Thyroid gland (tissue), 4 donors: ENCODE measurements around the gene NPC2.

Source experiments
- POLR2A ChIP-seq, 2 donors: fragments of 450-650 bp; IDR thresholded peaks; one replicate each; pipeline ENCODE4 v1.6.1; 2017; ENCODE audit warnings: antibody characterized with exemption in 2 of 2, mild to moderate bottlenecking in 2 of 2, moderate library complexity in 1 of 2
- TF ChIP-seq, protein P1 (sequence below), 6 experiments: fragments of 200-600 bp in 3 of 6; fragments of 450-650 bp in 3 of 6; sonication (generic) in 3 of 6; IDR thresholded peaks; one replicate each; pipeline ENCODE4 v1.5.1; 2016 to 2019; ENCODE audit warnings: antibody characterized with exemption in 6 of 6, mild to moderate bottlenecking in 2 of 6, inconsistent platforms in 1 of 6, moderate library complexity in 1 of 6

DNA sequence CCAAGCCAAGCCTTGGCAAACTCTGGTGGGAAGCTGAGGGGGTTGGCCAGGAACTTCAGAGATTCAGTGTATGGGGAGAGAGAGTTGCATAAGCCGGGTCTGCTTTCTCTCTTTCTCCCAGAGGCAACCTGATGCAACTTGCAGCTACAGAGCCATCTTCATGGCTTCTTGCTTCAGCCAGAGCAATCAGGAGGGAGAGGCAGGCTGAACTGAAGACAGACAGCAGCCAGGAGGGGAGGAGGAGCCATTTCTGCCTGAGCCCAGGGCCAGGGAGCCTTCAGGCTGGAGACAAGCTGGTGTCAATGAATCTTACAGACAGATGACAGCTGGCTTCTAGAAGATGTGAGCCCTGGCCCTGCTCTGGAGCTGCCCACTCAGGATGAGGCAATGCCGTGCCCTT lies 18.7 kb downstream of the NPC2 start:
- TF ChIP-seq, protein P1, sequence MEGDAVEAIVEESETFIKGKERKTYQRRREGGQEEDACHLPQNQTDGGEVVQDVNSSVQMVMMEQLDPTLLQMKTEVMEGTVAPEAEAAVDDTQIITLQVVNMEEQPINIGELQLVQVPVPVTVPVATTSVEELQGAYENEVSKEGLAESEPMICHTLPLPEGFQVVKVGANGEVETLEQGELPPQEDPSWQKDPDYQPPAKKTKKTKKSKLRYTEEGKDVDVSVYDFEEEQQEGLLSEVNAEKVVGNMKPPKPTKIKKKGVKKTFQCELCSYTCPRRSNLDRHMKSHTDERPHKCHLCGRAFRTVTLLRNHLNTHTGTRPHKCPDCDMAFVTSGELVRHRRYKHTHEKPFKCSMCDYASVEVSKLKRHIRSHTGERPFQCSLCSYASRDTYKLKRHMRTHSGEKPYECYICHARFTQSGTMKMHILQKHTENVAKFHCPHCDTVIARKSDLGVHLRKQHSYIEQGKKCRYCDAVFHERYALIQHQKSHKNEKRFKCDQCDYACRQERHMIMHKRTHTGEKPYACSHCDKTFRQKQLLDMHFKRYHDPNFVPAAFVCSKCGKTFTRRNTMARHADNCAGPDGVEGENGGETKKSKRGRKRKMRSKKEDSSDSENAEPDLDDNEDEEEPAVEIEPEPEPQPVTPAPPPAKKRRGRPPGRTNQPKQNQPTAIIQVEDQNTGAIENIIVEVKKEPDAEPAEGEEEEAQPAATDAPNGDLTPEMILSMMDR (IDR thresholded peaks at IDR 0.05): no peak
- TF ChIP-seq POLR2A (IDR thresholded peaks at IDR 0.05): no peak
